RWPE1 (cell line): ENCODE data around the gene PDK2.

Experiments used
- CTCF ChIA-PET: fragments of 350-600 bp; sonication (Branson Sonifier 250); formaldehyde crosslinking; extraction: SDS; loops from one replicate; lab custom pipeline; 2021; lab: Yijun Ruan, JAX
- POLR2A ChIA-PET: fragments of 400-600 bp; formaldehyde crosslinking; extraction: SDS; loops from one replicate; lab custom pipeline; 2020; ENCODE audit warnings: antibody characterized with exemption; ENCODE audit not compliant: low non-redundant PET; lab: Yijun Ruan, JAX
- DNase-seq: peaks from one replicate; pipeline ENCODE4 v3.0.0; 2012; ENCODE audit warnings: low spot score
- H3K27ac ChIP-seq: fragments of 450-650 bp; 2 replicates; pipeline ENCODE4 v1.5.1; 2017
- TF ChIP-seq, protein P1 (sequence below): fragments of 450-650 bp; conservative IDR thresholded peaks from 2 replicates; pipeline ENCODE4 v1.5.1; 2017; ENCODE audit warnings: low read depth, mild to moderate bottlenecking

The PDK2 gene

DNA sequence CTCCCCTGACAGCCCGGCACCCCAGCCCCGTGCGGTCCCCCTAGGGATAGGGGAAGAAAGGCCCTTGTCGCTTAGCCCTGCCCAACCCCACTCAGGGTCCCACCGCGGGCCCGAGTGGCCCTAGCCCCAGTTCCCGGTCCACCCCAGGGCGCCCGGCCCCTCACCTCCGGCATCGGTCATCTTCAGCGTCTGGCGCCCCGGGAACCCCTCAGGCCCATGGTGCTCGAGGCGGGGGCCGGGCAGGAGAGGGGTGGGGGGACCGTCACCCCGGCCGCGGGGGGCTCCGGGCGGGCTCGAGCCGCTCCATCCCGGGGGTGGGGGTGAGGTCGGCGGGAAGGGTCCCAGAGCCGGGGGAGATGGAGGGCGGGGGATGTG, 34.2 kb downstream of the PDK2 start:
- no peak overlapping the region for H3K27ac ChIP-seq
- POLR2A ChIA-PET: no interaction called here
- CTCF ChIA-PET: interaction anchor here (0.6 kb wide), 1 partner anchor 9 kb away, joined by 3 read pairs; no protein-coding TSS in a partner anchor
- no peak for DNase-seq
- TF ChIP-seq, protein P1, sequence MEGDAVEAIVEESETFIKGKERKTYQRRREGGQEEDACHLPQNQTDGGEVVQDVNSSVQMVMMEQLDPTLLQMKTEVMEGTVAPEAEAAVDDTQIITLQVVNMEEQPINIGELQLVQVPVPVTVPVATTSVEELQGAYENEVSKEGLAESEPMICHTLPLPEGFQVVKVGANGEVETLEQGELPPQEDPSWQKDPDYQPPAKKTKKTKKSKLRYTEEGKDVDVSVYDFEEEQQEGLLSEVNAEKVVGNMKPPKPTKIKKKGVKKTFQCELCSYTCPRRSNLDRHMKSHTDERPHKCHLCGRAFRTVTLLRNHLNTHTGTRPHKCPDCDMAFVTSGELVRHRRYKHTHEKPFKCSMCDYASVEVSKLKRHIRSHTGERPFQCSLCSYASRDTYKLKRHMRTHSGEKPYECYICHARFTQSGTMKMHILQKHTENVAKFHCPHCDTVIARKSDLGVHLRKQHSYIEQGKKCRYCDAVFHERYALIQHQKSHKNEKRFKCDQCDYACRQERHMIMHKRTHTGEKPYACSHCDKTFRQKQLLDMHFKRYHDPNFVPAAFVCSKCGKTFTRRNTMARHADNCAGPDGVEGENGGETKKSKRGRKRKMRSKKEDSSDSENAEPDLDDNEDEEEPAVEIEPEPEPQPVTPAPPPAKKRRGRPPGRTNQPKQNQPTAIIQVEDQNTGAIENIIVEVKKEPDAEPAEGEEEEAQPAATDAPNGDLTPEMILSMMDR: no peak

DNA sequence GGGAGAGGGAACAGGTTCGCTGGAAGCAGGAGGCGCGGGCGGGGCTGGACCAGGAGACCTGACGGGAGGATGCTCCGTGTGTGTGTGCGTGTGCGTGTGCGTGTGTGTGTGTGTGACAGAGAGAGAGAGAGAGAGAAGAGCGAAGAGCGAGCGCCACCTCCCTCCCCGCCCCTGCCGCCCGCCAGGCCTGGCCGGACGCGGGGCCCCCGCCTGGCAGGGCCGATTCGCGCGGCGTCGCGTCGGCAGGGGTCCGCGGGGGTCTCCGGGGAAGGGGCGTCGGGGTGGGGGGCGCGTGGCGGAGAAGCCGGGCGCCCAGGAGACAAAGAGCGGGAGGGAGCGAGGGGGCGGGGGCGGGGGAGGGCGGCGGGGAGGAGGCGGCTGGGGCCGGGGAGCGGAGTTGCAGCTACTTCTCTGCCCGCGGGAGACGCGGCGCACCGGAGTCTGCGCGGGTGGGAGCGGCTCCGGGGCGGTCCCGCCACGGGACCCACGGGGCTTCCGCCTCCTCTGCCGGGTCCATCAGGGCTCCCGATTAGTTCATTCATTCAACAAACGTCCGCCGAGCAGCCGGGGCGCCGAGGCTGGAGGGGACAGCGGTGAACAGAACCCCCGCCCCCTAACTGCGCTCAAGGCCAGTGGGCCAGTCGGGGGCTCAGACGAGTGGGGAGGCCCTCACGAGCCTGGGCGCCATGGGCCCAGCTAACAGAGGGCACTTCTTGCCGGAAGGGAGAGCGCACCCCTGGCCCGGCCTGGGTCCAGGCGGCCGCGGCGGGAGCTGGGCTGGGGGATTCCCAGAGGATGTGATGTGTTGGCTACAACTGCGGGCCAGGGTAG, 34.8 kb downstream of the PDK2 start, which contains the start of gene SAMD14:
TSS of gene SAMD14 (minus strand) at position 433 of the 831 bp plus-strand sequence. CDS start 5,201 bp downstream, outside the sequence.
- DNase-seq: no peak
- ChIA-PET CTCF (interaction anchor here (0.6 to 1.4 kb wide), 3 partner anchors 9 to 40 kb away, joined by 3 to 4 read pairs (median 3); no protein-coding TSS in a partner anchor), POLR2A (interaction anchor here (0.6 to 0.7 kb wide), 2 partner anchors 9 to 153 kb away, joined by 3 to 4 read pairs; no protein-coding TSS in a partner anchor)
- H3K27ac ChIP-seq: 0 out of 2 replicates have a peak within 1 kb of the TSS, but pooled peaks have one; percentile 9
- TF ChIP-seq, protein P1: no peak

DNA sequence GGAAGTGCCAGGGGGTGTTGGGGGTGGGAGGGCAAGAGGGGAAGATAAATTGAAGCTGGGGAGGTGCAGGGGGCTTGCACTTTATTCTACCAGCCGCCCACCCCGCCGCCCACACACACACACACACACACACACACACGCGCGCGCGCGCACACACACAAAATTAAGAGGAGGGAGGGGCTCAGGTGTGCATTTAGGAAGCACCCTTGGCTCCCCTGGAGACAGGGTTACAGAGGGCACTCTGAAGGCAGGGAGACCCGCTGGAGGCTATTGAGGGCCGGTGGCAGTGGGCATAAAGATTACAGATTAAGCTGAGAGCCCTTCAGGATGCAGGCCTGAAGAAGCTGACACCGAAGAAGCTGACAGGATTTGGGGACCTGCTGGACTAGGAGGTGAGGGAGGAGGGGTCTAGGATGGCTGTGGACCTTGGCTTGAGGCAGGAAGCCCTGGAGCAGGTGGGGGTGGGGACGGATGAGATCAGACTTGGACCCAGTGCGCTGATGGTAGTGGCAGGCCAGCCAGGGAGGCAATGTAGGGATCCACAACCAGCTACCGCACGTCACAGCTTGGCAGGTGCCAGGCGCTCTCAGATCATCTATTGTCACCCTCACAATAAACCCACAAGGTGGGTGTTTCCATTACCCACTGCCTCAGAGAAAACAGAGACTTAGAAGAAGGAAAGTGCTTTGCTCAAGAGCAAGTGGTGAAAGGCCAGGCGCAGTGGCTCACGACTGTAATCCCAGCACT, 35.6 kb downstream of the PDK2 start:
- ChIA-PET CTCF (interaction anchor here (0.9 to 1.4 kb wide), 2 partner anchors 37 to 39 kb away, joined by 3 to 4 read pairs; no protein-coding TSS in a partner anchor), POLR2A (interaction anchor here (0.6 to 0.7 kb wide), 2 partner anchors 8 to 152 kb away, joined by 3 to 4 read pairs; no protein-coding TSS in a partner anchor)
- TF ChIP-seq, protein P1: no peak
- 0 out of 2 replicates have a peak overlapping the region, but pooled peaks have one; percentile 9 for H3K27ac ChIP-seq
- DNase-seq: no peak

DNA sequence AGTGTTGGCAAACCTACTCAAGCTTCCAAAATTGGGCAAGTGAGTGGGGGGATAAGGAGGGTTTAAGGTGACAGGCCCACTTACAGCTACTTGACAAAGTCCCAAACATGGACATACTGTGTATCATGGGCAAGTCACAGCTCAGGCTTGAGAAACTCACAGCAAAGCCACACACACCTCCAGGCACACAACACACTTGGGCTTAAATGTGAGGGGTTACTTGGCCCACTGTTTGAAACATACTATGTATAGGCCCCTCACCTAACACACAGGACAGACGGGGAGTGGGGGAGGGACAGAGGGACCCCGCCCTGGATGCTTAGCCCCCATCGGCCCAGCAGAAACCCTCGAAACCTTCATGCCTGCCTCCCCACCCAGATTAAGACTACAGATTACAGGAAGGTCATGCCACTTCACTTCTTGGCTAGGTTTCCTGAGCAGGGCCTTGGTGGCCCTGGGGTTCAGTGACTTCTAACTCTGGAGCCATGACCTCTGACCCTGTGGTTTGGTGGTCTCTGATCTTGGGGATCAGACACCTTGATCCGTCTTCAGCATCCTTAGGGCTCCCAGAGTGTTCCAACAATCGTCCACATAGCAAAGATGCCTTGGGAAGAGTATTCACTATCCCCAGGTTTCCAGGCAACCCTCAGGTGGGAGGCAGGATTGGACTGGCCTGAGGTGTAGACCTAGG, 37.1 kb downstream of the PDK2 start:
- ChIA-PET POLR2A (interaction anchor here (0.5 kb wide), 1 partner anchor 18 kb away, joined by 4 read pairs; the partner anchor contains the start of gene PPP1R9B), CTCF (interaction anchor here (0.6 kb wide), 1 partner anchor 390 kb away, joined by 3 read pairs; no protein-coding TSS in a partner anchor)
- DNase-seq: no peak
- H3K27ac ChIP-seq: peak overlapping the region; percentile 76
- TF ChIP-seq, protein P1: no peak

DNA sequence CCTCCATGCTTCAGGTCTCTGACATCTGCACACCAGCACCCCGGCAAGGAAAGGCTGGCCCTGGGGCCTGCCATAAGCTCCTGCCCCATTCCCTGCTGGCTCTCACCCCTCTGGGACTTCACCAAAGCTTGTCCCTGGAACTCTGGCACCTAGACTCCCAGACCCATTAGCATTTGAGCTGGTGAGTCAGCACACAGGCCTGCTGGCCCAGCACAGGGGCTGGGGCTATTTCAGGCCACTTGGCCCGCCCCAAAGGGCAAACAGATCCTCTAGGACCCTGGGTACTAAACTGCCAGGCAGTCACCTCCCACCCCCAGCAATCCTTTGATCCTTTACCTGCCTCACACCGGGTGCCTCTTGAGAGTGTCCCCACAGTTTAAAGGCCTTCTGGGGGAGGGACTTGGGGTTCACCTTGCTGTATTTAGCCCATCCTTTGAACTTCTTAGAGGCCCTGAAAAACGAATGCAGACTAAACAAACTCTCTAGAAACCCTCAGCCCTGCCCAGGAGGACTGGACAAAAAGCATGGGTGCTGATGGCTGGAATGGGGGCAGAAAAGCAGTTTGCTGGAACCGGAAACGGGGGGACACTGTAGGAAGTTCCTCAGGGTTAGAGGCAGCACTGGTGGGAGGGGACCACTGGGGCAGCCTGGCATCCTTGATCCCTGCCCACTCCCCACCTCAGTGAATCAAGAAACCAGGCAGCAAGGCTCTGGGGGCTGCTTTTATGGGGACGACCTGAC, 38.0 kb downstream of the PDK2 start:
- POLR2A ChIA-PET: no interaction called here
- H3K27ac ChIP-seq: peak overlapping the region; percentile 76
- TF ChIP-seq, protein P1: no peak
- CTCF ChIA-PET: interaction anchor here (0.6 kb wide), 1 partner anchor 391 kb away, joined by 3 read pairs; no protein-coding TSS in a partner anchor
- no peak for DNase-seq
